GM19099 (cell line): ENCODE measurements around the gene KLRF1.
A peak's percentile ranks its signal among the peaks of the same experiment; 100 is the strongest.

Experiments
- POLR2A ChIP-seq: IDR thresholded peaks from 3 replicates; pipeline ENCODE4 v1.6.1; 2011; ENCODE audit warnings: low read depth; ENCODE audit not compliant: insufficient read length; ENCODE audit errors: extremely low read depth

KLRF1 gene

DNA sequence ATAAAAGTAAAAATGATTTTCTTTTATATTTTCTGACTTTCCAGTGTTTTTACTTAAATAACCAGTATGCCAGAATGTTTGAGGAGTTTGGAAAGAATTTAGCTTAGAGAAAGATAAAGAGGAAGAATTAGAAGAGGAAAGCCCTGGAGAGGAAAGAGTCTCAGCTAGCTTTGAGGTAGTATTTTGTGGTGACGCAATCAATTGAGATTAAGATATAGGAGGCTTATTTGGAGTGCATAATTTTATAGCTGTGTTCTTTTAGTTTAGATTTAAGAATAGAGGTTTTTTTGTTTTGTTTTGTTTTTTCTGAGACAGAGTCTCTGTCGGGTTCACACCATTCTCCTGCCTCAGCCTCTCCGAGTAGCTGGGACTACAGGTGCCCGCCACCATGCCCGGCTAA is 23.8 kb downstream of the KLRF1 start:
- TF ChIP-seq POLR2A = no peak

DNA sequence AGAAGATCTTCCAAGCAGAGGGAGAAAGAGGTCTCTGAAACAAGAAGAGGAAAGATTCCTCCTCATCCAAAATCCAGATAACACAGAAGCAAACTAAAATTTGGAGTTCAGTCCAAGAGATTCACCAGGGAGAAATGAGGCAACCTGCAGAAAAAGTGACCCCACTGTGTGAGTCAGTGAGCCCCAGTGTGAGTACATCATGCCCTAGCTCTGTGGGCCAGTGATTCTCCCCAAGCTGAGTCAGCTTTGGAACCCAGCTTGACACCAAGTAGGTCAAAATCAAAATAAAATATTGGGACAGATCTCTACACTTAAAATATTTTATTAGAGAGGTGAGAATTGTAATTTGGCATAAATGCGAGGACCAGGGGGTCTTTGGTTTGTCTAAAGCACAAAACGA is 24.6 kb downstream of the KLRF1 start:
- no peak for TF ChIP-seq POLR2A

DNA sequence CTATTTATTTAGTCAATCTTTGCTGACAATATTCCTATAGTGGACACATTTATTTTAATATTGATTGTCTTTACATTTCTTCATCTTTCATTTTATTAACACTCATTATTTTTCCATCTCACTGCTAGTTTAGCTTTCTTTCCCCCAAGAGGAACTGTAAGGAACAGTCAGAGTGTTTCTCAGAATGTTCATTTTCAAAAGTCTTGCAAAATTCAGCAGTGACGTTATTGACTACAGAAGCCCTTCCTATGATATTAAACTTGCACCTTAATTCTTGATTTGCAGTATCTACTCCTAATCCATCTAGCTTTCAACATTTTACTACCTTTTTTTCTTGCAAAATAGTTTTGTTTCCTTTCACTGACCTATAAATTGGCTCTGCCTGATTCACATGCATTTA is 28.9 kb downstream of the KLRF1 start:
- TF ChIP-seq POLR2A = no peak

DNA sequence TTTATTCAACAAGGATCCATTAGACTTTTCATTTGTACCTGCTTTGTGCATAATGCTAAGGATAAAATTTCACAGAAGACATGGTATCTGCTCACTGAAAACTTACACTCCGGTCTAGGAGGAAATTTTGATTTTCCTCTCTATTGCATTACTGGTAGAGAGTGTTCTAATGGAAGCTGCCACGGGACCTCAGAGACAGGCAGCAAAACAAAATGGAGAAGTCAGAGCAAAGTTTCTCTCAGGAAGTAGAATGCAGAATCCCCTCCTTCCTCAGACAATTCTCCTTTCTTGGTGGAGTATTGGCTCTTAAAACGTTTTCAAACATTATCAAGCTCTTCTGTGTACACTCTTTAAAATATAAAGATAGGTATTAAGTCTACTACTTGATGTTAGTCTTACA is 29.6 kb downstream of the KLRF1 start:
- no peak for TF ChIP-seq POLR2A

DNA sequence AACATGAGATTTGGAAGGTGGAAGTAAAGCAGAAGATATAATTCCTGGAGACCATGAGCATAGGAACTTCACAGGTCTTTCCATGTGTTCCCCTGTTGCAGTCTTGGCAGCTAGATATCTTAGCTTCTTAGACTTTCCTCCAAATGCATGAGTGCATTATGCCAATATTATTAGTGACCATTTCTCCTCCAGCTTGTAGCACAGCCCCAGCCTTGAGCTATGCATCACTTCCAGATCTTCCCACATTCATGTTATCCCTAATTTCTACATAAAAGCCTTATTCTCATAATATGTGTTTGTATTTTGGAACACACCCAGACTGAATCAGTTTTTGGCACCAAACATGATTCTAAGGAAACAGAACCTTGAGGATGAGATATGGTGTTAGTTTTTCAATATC is 30.9 kb downstream of the KLRF1 start:
- TF ChIP-seq POLR2A = no peak

DNA sequence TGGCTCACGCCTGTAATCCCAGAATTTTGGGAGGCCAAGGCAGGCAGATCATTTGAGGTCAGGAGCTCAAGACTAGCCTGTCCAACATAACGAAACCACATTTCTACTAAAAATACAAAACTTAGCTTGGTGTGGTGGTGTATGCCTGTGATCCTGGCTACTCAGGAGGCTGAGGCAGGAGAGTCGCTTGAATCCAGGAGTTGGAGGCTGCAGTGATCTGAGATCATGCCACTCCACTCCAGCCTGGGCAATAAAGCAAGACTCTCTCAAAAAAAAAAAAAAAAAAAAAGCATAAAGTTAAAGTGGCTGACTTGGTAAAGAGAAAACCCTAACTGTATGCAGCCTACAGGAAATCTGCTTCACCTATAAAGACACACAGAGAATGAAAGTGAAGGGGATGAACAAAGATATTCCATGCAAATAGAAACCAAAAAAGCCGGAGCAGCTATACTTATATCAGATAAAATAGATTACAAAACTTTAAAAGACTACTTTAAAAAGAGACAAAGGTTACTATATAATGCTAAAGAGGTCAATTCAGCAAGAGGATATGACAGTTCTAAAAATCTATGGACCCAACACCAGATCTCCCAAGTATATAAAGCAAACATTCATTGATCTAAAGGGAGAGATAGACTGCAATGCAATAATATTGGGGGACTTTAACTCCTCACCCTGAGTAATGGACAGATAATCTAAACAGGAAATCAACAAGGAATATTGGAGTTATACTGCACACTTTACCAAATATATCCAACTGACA is 37.8 kb downstream of the KLRF1 start:
- no peak for TF ChIP-seq POLR2A

DNA sequence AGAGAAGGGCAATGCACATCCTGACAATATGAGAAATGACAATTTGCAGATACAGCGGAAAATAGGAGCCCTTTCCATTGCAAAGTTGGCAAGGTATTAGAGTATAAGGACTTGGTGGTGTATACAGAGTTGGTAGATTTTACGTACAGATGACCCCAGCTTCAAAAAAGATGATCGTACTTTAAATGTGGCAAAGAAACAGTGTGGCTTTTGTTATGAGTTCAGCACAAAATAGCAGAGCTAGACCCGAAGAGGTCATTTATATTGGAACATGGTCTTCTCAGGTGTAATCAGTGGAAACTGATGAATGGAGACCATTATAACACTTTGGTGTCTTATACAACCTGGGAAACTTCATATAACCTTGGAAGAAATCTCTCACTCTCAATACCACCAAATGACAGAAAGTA is 39.6 kb downstream of the KLRF1 start:
- TF ChIP-seq POLR2A = no peak

DNA sequence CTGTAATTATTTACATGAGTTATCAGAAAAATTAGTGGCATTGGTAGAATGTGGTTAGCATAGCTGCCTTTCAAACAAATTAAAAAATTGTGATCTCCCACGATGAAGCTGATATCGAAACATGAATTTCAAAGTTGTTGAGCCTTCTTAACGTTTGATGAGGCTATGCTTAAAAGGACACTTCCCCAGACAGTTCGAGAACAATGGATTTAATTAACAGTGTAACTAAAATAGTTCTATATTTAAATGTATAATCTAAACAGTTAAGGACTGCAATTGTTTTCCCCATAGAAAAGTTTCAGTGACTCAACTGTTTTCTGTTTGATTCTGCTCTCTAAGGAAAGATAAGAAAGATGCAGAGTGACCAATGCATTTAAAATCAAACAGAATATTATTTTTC is 40.2 kb downstream of the KLRF1 start:
- TF ChIP-seq POLR2A = no peak

DNA sequence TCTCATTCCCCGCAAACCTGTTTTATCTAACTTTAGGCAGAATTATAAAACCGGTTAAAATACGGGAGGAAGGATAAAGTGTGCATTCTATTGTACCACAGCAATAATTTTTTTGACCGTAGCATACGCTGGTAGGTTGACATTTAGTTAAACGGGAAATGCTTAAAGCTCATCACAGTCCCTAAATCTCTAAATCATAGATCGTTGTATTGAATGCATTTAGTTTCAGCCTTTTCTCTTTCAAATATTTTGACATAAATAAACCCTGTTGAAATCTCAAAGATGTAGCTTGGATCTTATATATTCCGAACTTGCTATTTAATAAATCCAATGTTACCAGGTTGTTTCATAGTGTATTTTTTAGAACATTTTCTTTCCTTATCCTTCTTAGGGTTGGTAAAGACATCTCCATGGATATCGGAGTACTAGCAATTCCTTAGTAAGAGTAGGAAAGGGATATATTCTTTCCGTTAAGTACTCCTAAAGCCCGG is 41.1 kb downstream of the KLRF1 start:
- TF ChIP-seq POLR2A = no peak

DNA sequence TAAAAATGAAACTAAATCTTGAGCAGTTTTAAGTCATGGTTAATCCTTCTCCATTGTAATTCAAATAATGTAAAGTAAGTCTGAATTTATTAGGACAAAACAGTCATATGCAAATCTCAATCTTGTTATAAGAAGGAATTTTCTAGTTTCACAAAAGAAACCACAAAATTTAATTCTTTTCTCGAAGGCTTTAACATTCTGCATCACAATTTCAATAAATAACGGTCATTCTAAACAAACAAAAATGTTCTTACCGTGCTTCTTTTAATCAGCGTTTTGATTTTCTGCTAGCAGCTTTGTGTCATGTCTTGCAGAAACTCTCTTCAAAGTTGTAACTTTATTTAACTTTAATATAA is 41.6 kb downstream of the KLRF1 start:
- TF ChIP-seq POLR2A = no peak

DNA sequence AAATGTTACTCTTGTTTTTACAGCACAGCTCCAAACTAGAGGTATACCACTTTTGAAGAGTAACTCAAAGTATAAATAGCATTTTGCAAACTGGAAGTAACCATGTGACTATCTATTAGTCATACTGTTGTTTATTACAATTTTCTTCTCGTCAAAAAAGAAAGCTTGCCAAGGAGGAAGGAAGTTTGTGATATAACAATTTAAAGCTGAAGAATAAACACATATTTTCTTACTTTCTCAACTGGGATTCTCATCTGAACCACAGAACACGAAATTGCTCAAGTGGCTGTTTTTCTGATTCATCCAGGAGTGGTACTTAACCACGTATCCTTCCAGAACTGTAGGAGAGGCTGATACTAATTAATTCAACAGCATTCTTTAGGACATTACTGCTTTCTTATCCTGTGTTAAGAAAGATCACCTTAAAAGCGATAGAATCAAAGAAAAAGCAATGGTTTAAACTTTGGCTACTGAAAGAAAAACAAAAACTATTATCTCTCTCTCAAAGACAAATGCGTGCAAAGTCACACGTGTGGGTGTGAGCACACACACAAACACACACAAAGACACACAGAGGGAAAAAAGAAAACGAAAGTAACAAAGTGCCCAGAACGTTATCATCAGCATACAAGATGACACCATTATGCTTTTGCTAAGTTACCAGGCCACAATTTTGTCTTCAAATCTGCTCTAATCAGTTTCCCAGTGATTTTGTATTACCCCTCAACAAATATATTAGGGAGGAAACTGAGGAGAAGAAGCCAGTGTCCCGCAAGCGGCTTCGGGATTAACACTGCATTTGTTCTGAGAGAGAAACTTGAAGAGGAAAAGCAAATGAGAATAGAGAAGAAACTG is 42.3 kb downstream of the KLRF1 start, which contains the start of gene CLEC2B:
CLEC2B (minus strand) TSS at position 48 of the 855 bp plus-strand sequence.
- peak; percentile 24 for TF ChIP-seq POLR2A

DNA sequence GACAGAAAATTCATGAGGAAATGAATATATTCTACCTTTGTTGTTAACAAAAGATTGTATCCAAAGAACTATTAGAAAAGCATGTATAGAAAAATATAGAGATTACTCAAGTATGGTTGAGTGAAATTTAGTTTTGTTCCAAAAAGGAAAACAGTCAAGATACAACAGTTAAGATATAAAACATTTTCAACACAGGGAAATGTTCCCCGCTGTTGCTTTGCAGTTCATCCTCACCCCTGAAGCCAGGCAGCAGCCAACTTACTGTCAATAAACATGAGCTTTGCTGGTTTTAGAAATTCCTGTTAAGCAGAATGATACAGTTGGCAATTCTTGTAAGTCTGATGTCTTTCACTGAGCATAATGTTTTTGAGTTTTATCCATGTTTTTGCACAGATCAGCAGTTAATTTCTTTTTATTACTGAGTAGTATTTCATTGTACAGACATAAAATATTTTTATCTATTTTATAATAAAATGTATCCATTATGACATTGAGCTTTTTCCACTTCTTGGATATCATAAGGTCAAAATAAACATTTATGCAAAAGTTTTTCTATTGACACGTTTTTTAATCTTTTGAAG is 43.1 kb downstream of the KLRF1 start:
- no peak for TF ChIP-seq POLR2A

DNA sequence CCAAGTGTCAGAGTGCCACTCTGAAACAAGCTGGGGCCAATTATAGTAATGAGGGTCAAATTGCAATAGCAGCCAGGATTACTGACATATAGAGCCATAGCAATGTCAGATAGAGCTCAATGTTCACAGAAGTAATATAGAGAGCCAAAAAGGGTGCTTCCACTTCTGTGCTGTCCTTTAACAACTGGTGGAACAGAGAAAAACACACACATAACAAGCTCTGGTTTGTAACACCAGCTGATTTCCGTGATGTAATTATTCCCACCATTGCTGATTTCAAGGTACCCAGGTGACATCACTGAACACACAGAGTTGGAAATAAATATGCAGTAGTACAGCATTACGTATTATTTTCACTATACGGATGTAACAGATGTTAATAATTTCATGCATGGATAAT is 44.9 kb downstream of the KLRF1 start:
- no peak for TF ChIP-seq POLR2A

DNA sequence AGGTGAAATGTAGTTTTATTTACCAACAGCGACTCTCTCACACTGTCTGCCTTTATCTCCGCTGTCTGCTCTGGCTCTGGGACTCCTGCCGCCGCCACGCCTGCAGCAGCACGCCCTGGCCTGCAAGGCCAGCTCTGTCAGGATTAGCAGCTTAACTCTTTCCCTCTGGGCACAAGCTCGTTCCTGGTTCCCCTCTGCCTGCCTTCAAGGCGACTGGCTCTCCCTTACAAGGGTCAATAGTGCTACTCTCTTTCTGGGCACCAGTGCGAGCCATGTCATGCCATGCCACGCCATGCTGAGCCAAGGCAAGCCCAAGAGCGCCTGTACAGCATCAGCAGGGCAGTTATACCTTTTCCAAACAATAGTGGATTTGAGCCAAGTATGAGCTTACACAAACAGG is 45.5 kb downstream of the KLRF1 start:
- TF ChIP-seq POLR2A = no peak

DNA sequence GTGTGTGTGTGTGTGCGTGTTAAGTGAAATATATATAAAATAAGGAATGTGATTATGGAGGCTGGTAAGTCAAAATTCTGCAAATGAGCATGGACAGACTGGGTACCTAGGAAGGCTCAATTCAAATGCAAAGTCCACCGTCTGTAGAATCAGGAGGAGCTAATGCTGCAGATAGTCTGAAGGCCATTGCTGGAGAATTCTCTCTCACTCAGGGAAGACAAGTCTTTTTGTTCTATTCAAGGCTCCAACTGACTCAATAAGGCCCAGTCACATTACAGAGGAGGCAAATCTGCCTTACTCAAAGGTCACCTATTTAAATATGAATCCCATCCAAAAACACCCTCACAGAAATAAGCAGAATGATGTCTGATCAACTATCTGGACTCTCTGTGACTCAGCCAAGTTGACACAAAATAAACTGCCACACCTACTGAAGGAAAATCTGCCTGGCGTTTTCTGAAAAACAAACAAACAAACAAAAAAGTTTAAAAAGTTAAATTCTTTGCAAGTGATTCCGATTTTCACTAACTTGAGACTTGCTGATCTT is 53.3 kb downstream of the KLRF1 start:
- no peak for TF ChIP-seq POLR2A
